Activated CD8-positive, alpha-beta T cell treated with anti-CD3 and anti-CD28 coated beads for 36 hours (primary cell): ENCODE measurements around the gene TMEM229B. TPM values are rescaled to one million over a fixed set of nuclear protein-coding genes. Genes with fewer than 3 reads are reported as not detected.

ENCODE experiments used
- ATAC-seq: fragments of 200-7000 bp; cut with Tn5 transposase; one replicate; pipeline ENCODE4 v1.10.0; 2021; ENCODE audit warnings: mild to moderate bottlenecking, moderate library complexity
- CTCF ChIA-PET: fragments of 350-600 bp; sonication (Branson Sonifier 250); formaldehyde crosslinking; loops from one replicate; lab custom pipeline; 2021; ENCODE audit warnings: antibody characterized with exemption; lab: Charles Lee
- POLR2A ChIA-PET: fragments of 350-600 bp; sonication (Branson Sonifier 250); formaldehyde crosslinking; loops from one replicate; lab custom pipeline; 2021; ENCODE audit warnings: antibody characterized with exemption; lab: Charles Lee
- DNase-seq: peaks from one replicate; pipeline ENCODE4 v3.0.0-alpha.2; 2020
- H3K27ac Mint-ChIP-seq: one replicate; pipeline ENCODE4 v1.8.0; 2021; ENCODE audit warnings: mild to moderate bottlenecking, mixed read lengths
- H3K27me3 Mint-ChIP-seq: one replicate; pipeline ENCODE4 v1.8.0; 2021; ENCODE audit warnings: mixed read lengths
- H3K36me3 Mint-ChIP-seq: one replicate; pipeline ENCODE4 v1.8.0; 2021; ENCODE audit warnings: low read depth, mixed read lengths
- H3K4me1 Mint-ChIP-seq: one replicate; pipeline ENCODE4 v1.8.0; 2021; ENCODE audit warnings: low read depth, mixed read lengths
- H3K4me3 Mint-ChIP-seq: one replicate; pipeline ENCODE4 v1.8.0; 2021; ENCODE audit warnings: mild to moderate bottlenecking, moderate library complexity, mixed read lengths
- H3K9me3 Mint-ChIP-seq: one replicate; pipeline ENCODE4 v1.8.0; 2021; ENCODE audit warnings: mixed read lengths
- CTCF ChIP-seq: fragments of 200-600 bp; IDR thresholded peaks from one replicate; pipeline ENCODE4 v1.8.0; 2022; ENCODE audit warnings: antibody characterized with exemption, mild to moderate bottlenecking
- intact Hi-C: fragments of 100-400 bp; cut with micrococcal nuclease; formaldehyde crosslinking; loops from one replicate; pipeline ENCODE4 v1.10.0; 2022
- total RNA-seq, 2 experiments: library from RNA; stranded (reverse); gene quantifications; one replicate each; pipeline ENCODE4 v1.2.3, GENCODE V29; 2021

The TMEM229B gene
- total RNA-seq, 2 experiments from 2014 or later, result 1.6 to 2.3 TPM

GRCh38 chr14:67514203-67514607 lies 25.7 kb upstream of the TMEM229B start:
- ChIA-PET CTCF (interaction anchor here (1.0 to 6.0 kb wide), 4 partner anchors 12 to 87 kb away, joined by 3 to 33 read pairs (median 15); no protein-coding TSS in a partner anchor), POLR2A (interaction anchor here (0.7 to 1.3 kb wide), 2 partner anchors 10 to 17 kb away, joined by 3 read pairs; no protein-coding TSS in a partner anchor)
- ATAC-seq (no peak), DNase-seq (no peak)
- Mint-ChIP-seq H3K27me3 (peaks cover 2% of the 10 kb centered on the region), H3K4me3 (peak overlapping the region; percentile 78), H3K27ac (peak overlapping the region; percentile 74), H3K4me1 (peaks cover 32% of the 10 kb centered on the region), H3K9me3 (no peaks in the 10 kb centered on the region), H3K36me3 (no peaks in the 10 kb centered on the region)
- intact Hi-C loops, result no loop called here
- no peak for TF ChIP-seq CTCF

GRCh38 chr14:67513631-67514108 lies 25.1 kb upstream of the TMEM229B start:
- no peak for TF ChIP-seq CTCF
- no peak for ATAC-seq
- Mint-ChIP-seq H3K4me1 (peaks cover 32% of the 10 kb centered on the region), H3K4me3 (peak overlapping the region; percentile 78), H3K9me3 (no peaks in the 10 kb centered on the region), H3K27ac (no peak overlapping the region), H3K27me3 (peaks cover under 1% of the 10 kb centered on the region), H3K36me3 (no peaks in the 10 kb centered on the region)
- CTCF ChIA-PET, result interaction anchor here (0.9 to 6.0 kb wide), 7 partner anchors 12 to 86 kb away, joined by 3 to 33 read pairs (median 4); partner anchors contain the start of gene PLEKHH1
- intact Hi-C loops, result no loop called here
- no peak for DNase-seq
- POLR2A ChIA-PET, result no interaction called here

- peaks cover 32% of the 10 kb centered on the region for H3K4me1 Mint-ChIP-seq
- H3K27me3 Mint-ChIP-seq, result no peaks in the 10 kb centered on the region
- no peak overlapping the region for H3K27ac Mint-ChIP-seq
- ChIA-PET CTCF (interaction anchor here (0.6 to 6.0 kb wide), 10 partner anchors 13 to 192 kb away, joined by 3 to 33 read pairs (median 4); partner anchors contain the start of gene PLEKHH1), POLR2A (interaction anchor here (0.5 kb wide), 1 partner anchor 13 kb away, joined by 6 read pairs; no protein-coding TSS in a partner anchor)
- intact Hi-C loops, result no loop called here
- H3K4me3 Mint-ChIP-seq, result no peak overlapping the region
- no peaks in the 10 kb centered on the region for H3K36me3 Mint-ChIP-seq
- no peak for DNase-seq
- H3K9me3 Mint-ChIP-seq, result no peaks in the 10 kb centered on the region
- no peak for TF ChIP-seq CTCF
- ATAC-seq, result no peak
Observed at GRCh38 chr14:67512463-67513310, 24.2 kb upstream of the TMEM229B start.

GRCh38 chr14:67510836-67511235 lies 22.3 kb upstream of the TMEM229B start:
- H3K4me1 Mint-ChIP-seq, result peaks cover 25% of the 10 kb centered on the region
- H3K27me3 Mint-ChIP-seq, result no peaks in the 10 kb centered on the region
- no peak overlapping the region for H3K4me3 Mint-ChIP-seq
- CTCF ChIA-PET, result interaction anchor here (0.6 to 5.3 kb wide), 5 partner anchors 15 to 194 kb away, joined by 3 to 33 read pairs (median 6); partner anchors contain the start of gene ATP6V1D
- no peak overlapping the region for H3K27ac Mint-ChIP-seq
- DNase-seq (no peak), ATAC-seq (no peak)
- no peaks in the 10 kb centered on the region for H3K36me3 Mint-ChIP-seq
- POLR2A ChIA-PET, result interaction anchor here (0.6 to 1.0 kb wide), 2 partner anchors 18 to 29 kb away, joined by 3 read pairs; no protein-coding TSS in a partner anchor
- intact Hi-C loops, result no loop called here
- H3K9me3 Mint-ChIP-seq, result no peaks in the 10 kb centered on the region
- TF ChIP-seq CTCF, result no peak
